ENCODE data around the gene CYGB. TPM values are rescaled to one million over a fixed set of nuclear protein-coding genes. Genes with fewer than 3 reads are reported as not detected.

The CYGB gene
- total RNA-seq, 3 donors from 2014 or later, result 5.9 to 37.4 (median 27.2) TPM

DNA sequence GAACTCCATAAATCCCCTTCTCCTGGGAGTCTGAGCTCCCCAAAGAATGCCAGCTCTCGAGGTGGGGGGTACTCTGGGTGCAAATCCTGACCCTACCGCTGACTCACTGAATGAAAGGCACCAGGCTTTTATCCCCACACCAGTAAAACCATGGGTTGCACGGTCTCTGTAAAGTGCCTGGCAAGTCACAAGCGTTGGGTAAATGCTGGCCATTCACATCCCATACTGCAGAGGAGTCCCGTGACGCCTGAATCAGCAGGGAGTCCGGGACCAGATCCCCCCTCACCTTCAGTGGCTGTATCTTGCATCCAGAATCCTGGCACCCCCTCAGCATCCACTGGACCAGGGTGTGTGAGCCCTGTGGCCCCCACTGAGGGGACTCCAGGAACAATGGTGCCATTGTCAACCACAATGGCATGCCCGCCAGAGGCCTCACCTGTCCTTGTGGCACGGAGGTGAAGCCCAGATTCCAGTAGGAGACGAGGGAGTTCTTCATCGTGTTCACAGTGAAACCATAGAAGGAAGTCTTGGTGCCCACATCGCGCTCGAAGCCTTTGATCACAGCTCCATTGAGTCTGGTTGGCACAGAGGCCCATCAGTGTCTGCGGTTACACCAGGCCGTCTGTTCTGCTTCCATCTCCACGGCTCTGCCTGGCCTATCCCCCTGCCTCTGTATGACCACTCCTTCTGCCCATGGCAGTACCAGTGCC is 34.8 kb upstream of the CYGB start:
- TF ChIP-seq POLR2AphosphoS5 (IDR thresholded peaks at IDR 0.05) (peak in 1 of 3 donors; percentile 25), POLR2A (IDR thresholded peaks at IDR 0.05) (no peak)
- TF ChIP-seq, protein P1, sequence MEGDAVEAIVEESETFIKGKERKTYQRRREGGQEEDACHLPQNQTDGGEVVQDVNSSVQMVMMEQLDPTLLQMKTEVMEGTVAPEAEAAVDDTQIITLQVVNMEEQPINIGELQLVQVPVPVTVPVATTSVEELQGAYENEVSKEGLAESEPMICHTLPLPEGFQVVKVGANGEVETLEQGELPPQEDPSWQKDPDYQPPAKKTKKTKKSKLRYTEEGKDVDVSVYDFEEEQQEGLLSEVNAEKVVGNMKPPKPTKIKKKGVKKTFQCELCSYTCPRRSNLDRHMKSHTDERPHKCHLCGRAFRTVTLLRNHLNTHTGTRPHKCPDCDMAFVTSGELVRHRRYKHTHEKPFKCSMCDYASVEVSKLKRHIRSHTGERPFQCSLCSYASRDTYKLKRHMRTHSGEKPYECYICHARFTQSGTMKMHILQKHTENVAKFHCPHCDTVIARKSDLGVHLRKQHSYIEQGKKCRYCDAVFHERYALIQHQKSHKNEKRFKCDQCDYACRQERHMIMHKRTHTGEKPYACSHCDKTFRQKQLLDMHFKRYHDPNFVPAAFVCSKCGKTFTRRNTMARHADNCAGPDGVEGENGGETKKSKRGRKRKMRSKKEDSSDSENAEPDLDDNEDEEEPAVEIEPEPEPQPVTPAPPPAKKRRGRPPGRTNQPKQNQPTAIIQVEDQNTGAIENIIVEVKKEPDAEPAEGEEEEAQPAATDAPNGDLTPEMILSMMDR (IDR thresholded peaks at IDR 0.05), result no peak
- peak in 1 of 2 donors; percentile 88 for DNase-seq (ENCODE audit: low spot score in 2 of 2)
- Histone ChIP-seq H3K36me3 (no peaks in the 10 kb centered on the region), H3K4me1 (peaks cover 0 to 6% of the 10 kb centered on the region in 2 donors), H3K4me3 (no peak overlapping the region), H3K27ac (peak overlapping the region; percentile 79 to 80), H3K27me3 (no peaks in the 10 kb centered on the region), H3K9me3 (no peaks in the 10 kb centered on the region)
- intact Hi-C loops (cut with DNase I; ENCODE audit: low total_unique reads), result no loop called here

- intact Hi-C loops (cut with DNase I; ENCODE audit: low total_unique reads), result no loop called here
- Histone ChIP-seq H3K4me1 (peaks cover 0 to 6% of the 10 kb centered on the region in 2 donors), H3K27ac (peak overlapping the region; percentile 72 to 77)
These were observed 33.5 kb upstream of the CYGB start for GRCh38 chr17:76570877-76571471.

DNA sequence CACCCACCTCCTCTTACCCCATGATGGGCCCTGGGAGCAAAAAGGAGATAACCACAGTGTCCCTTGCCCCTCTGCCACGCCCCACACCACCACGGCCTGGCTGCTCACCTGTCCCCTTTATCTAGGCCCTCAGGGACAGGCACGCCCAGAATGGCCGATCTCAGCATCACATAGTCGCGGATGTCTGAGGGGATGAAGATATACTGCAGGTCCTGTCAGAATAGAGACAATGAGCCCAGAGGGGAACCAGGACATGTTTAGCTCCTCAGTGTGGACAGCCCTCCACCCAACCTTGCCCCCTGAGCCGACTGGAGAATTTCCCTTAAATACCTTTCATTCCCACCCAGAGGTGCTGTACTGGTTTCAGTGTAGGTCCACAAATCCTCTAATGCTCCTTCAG is 32.9 kb upstream of the CYGB start:
- Histone ChIP-seq H3K4me1 (peaks cover 0 to 6% of the 10 kb centered on the region in 2 donors), H3K4me3 (no peak overlapping the region), H3K36me3 (no peaks in the 10 kb centered on the region), H3K27me3 (no peaks in the 10 kb centered on the region), H3K9me3 (no peaks in the 10 kb centered on the region), H3K27ac (peak overlapping the region; percentile 72 to 77)
- no peak for TF ChIP-seq POLR2A (IDR thresholded peaks at IDR 0.05)
- TF ChIP-seq, protein P1 (IDR thresholded peaks at IDR 0.05), result no peak
- TF ChIP-seq POLR2AphosphoS5 (IDR thresholded peaks at IDR 0.05), result no peak
- DNase-seq (ENCODE audit: low spot score in 2 of 2), result no peak
- intact Hi-C loops (cut with DNase I; ENCODE audit: low total_unique reads), result no loop called here

More at GRCh38 chr17:76570877-76571471, 33.5 kb upstream of the CYGB start:
- H3K36me3 ChIP-seq, result no peaks in the 10 kb centered on the region
- no peaks in the 10 kb centered on the region for H3K27me3 ChIP-seq
- no peak overlapping the region for H3K4me3 ChIP-seq
- no peaks in the 10 kb centered on the region for H3K9me3 ChIP-seq
- TF ChIP-seq POLR2A (IDR thresholded peaks at IDR 0.05), result no peak
- no peak for TF ChIP-seq POLR2AphosphoS5 (IDR thresholded peaks at IDR 0.05)
- TF ChIP-seq, protein P1 (IDR thresholded peaks at IDR 0.05), result no peak
- DNase-seq (ENCODE audit: low spot score in 2 of 2), result no peak

DNA sequence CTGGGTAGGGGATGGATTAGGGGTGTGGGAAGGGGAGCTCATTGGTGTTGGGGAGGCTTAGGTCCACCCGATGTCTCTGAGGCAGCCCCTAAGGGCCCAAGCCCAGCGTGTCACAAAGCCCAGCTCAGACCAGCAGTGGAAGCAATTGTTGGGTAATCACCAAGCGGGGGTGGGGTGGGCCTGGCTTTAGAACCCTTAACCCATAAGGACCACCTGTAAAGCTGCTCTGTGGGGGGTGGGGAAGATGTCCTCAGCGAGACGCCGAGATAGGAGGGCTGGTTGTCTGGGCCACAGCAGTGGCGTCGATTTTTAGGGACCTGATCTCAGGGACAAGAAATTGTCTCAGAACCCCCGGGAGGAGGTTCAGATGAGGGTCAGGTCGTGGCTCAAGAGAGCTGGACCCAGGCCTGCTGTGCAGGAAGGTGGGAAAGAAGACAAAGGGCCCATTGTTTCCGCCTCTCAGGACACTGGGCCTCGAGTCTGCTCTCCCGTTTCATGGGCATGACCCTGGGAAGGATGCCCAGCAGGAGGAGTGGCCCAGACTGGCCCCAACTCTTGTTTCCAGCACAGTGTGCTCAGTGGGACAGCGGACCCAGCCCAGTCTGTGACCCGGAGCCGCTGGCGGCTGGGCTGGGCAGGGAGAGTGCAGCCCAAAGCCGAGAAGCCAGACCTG is 32.2 kb upstream of the CYGB start:
- Histone ChIP-seq H3K4me3 (no peak overlapping the region), H3K36me3 (no peaks in the 10 kb centered on the region), H3K9me3 (no peaks in the 10 kb centered on the region), H3K27ac (peak overlapping the region; percentile 72 to 77), H3K4me1 (peaks cover 0 to 6% of the 10 kb centered on the region in 2 donors), H3K27me3 (no peaks in the 10 kb centered on the region)
- TF ChIP-seq POLR2AphosphoS5 (IDR thresholded peaks at IDR 0.05) (no peak), POLR2A (IDR thresholded peaks at IDR 0.05) (no peak)
- TF ChIP-seq, protein P1 (IDR thresholded peaks at IDR 0.05), result no peak
- DNase-seq (ENCODE audit: low spot score in 2 of 2), result peak; percentile 48 to 75
- intact Hi-C loops (cut with DNase I; ENCODE audit: low total_unique reads), result no loop called here

- Histone ChIP-seq H3K4me1 (peaks cover 0 to 6% of the 10 kb centered on the region in 2 donors), H3K9me3 (no peaks in the 10 kb centered on the region), H3K4me3 (no peak overlapping the region), H3K27me3 (no peaks in the 10 kb centered on the region), H3K27ac (peak overlapping the region; percentile 72 to 77), H3K36me3 (no peaks in the 10 kb centered on the region)
- no peak for TF ChIP-seq POLR2A (IDR thresholded peaks at IDR 0.05)
- no peak for TF ChIP-seq POLR2AphosphoS5 (IDR thresholded peaks at IDR 0.05)
- TF ChIP-seq, protein P1 (IDR thresholded peaks at IDR 0.05), result no peak
- no peak for DNase-seq (ENCODE audit: low spot score in 2 of 2)
- intact Hi-C loops (cut with DNase I; ENCODE audit: low total_unique reads), result no loop called here
These were observed 31.3 kb upstream of the CYGB start for GRCh38 chr17:76568811-76569221.
